Hepatocyte (in vitro differentiated cells): Measurements from ENCODE around the gene GMPS. TPM values are rescaled to one million over a fixed set of nuclear protein-coding genes. Genes with fewer than 3 reads are reported as not detected.

Experiments
- DNase-seq: peaks from one replicate; pipeline ENCODE4 v3.0.0-alpha.2; 2016; ENCODE audit warnings: low spot score
- H2AFZ ChIP-seq: fragments of 200-600 bp; sonication (generic); 2 replicates; pipeline ENCODE4 v1.6.0; 2016; ENCODE audit warnings: antibody characterized with exemption, mild to moderate bottlenecking
- H3K27ac ChIP-seq: fragments of 200-600 bp; sonication (generic); 2 replicates; pipeline ENCODE4 v1.5.1; 2016; ENCODE audit warnings: mild to moderate bottlenecking
- H3K27me3 ChIP-seq: fragments of 200-600 bp; sonication (generic); 2 replicates; pipeline ENCODE4 v1.6.1; 2016
- H3K36me3 ChIP-seq: fragments of 200-600 bp; sonication (generic); replicated peaks from 2 replicates; pipeline ENCODE4 v1.5.1; 2016; ENCODE audit warnings: low read depth; ENCODE audit not compliant: insufficient read depth
- H3K4me1 ChIP-seq: fragments of 200-600 bp; sonication (generic); 2 replicates; pipeline ENCODE4 v1.5.1; 2016; ENCODE audit warnings: mild to moderate bottlenecking, moderate library complexity; ENCODE audit not compliant: insufficient read depth
- H3K4me2 ChIP-seq: fragments of 200-600 bp; sonication (generic); 2 replicates; pipeline ENCODE4 v1.6.0; 2016
- H3K4me3 ChIP-seq: fragments of 200-600 bp; sonication (generic); 2 replicates; pipeline ENCODE4 v1.5.1; 2016; ENCODE audit warnings: mild to moderate bottlenecking
- H3K79me2 ChIP-seq: fragments of 200-600 bp; sonication (generic); 2 replicates; pipeline ENCODE4 v1.6.0; 2017; ENCODE audit warnings: mild to moderate bottlenecking
- H3K9me2 ChIP-seq: fragments of 200-600 bp; sonication (generic); replicated peaks from 2 replicates; pipeline ENCODE4 v1.6.0; 2017; ENCODE audit warnings: mild to moderate bottlenecking; ENCODE audit not compliant: insufficient read depth
- H3K9me3 ChIP-seq: fragments of 200-600 bp; sonication (generic); 2 replicates; pipeline ENCODE4 v1.5.1; 2016; ENCODE audit warnings: low read depth, mild to moderate bottlenecking
- H4K20me1 ChIP-seq: fragments of 200-600 bp; sonication (generic); 2 replicates; pipeline ENCODE4 v1.6.0; 2016; ENCODE audit warnings: mild to moderate bottlenecking; ENCODE audit not compliant: insufficient read depth, poor library complexity, severe bottlenecking
- CTCF ChIP-seq: fragments of 200-600 bp; sonication (generic); IDR thresholded peaks from 2 replicates; pipeline ENCODE4 v1.5.1; 2016; ENCODE audit warnings: antibody characterized with exemption, mild to moderate bottlenecking; ENCODE audit not compliant: poor library complexity
- EZH2 ChIP-seq: fragments of 200-600 bp; sonication (generic); IDR thresholded peaks from 2 replicates; pipeline ENCODE4 v1.6.1; 2016; ENCODE audit warnings: antibody characterized with exemption, mild to moderate bottlenecking, borderline replicate concordance
- EZH2phosphoT487 ChIP-seq: fragments of 200-600 bp; sonication (generic); IDR thresholded peaks from one replicate; pipeline ENCODE4 v1.6.1; 2018; ENCODE audit warnings: antibody characterized with exemption, mild to moderate bottlenecking, low read depth, moderate library complexity; ENCODE audit not compliant: unreplicated experiment, severe bottlenecking
- WGBS: methylation state at CpG from one replicate; pipeline ENCODE4 v1.1.6; 2016; ENCODE audit warnings: low lambda C conversion rate; ENCODE audit errors: missing lambda C conversion rate; 5-methylcytosine and 5-hydroxymethylcytosine counted together
- polyA plus RNA-seq: library from polyadenylated mRNA; unstranded; fragments of >200 nt; fragmentation: Nextera tagmentation; extraction: Ambion mirVana; gene quantifications from 2 replicates; pipeline ENCODE4 v1.2.1, GENCODE V29; 2016
- total RNA-seq: library from RNA; depleted of rRNA; stranded (reverse); fragments of >200 nt; gene quantifications from 2 replicates; pipeline ENCODE4 v1.2.3, GENCODE V29; 2014

GMPS gene
- total and polyA plus RNA-seq, 2 experiments from 2014 or later, result 41.5 to 51.5 TPM

- no peaks in the 10 kb centered on the region for H3K9me3 ChIP-seq
- peak overlapping the region; percentile 74 for H2AFZ ChIP-seq
- H3K79me2 ChIP-seq, result peaks cover 40% of the 10 kb centered on the region
- no peaks in the 10 kb centered on the region for H3K36me3 ChIP-seq
- peaks cover 22% of the 10 kb centered on the region for H3K4me1 ChIP-seq
- TF ChIP-seq CTCF (no peak), EZH2phosphoT487 (no peak), EZH2 (no peak)
- H4K20me1 ChIP-seq, result peaks cover 12% of the 10 kb centered on the region
- H3K27me3 ChIP-seq, result no peaks in the 10 kb centered on the region
- DNase-seq, result no peak
- 57% methylated on average over 3 of the region's 3 CpGs for WGBS
- peak overlapping the region; percentile 18 for H3K4me3 ChIP-seq
- peak overlapping the region; percentile 80 for H3K4me2 ChIP-seq
- no peaks in the 10 kb centered on the region for H3K9me2 ChIP-seq
- H3K27ac ChIP-seq, result peak overlapping the region; percentile 83
These were observed 759 bp upstream of the GMPS start for GRCh38 chr3:155869691-155870090.

- H3K4me3 ChIP-seq, result peak overlapping the region; percentile 100
- DNase-seq, result peak; percentile 62
- TF ChIP-seq EZH2phosphoT487 (no peak), CTCF (no peak), EZH2 (no peak)
- H3K27me3 ChIP-seq, result no peaks in the 10 kb centered on the region
- peak overlapping the region; percentile 81 for H3K4me2 ChIP-seq
- H3K4me1 ChIP-seq, result peaks cover 22% of the 10 kb centered on the region
- no peaks in the 10 kb centered on the region for H3K36me3 ChIP-seq
- H3K9me2 ChIP-seq, result no peaks in the 10 kb centered on the region
- peak overlapping the region; percentile 92 for H2AFZ ChIP-seq
- H4K20me1 ChIP-seq, result peaks cover 25% of the 10 kb centered on the region
- H3K9me3 ChIP-seq, result no peaks in the 10 kb centered on the region
- peaks cover 55% of the 10 kb centered on the region for H3K79me2 ChIP-seq
- 3% methylated on average over 23 of the region's 85 CpGs for WGBS
- peak overlapping the region; percentile 98 for H3K27ac ChIP-seq
These were observed 695 bp downstream of the GMPS start for GRCh38 chr3:155870945-155871745.

- peak overlapping the region; percentile 98 for H3K27ac ChIP-seq
- no peaks in the 10 kb centered on the region for H3K27me3 ChIP-seq
- H3K4me1 ChIP-seq, result peaks cover 22% of the 10 kb centered on the region
- DNase-seq, result no peak
- peak overlapping the region; percentile 81 for H3K4me2 ChIP-seq
- no peaks in the 10 kb centered on the region for H3K9me2 ChIP-seq
- H3K79me2 ChIP-seq, result peaks cover 61% of the 10 kb centered on the region
- TF ChIP-seq EZH2 (no peak), CTCF (no peak), EZH2phosphoT487 (no peak)
- H3K36me3 ChIP-seq, result no peaks in the 10 kb centered on the region
- H3K4me3 ChIP-seq, result peak overlapping the region; percentile 100
- H4K20me1 ChIP-seq, result peaks cover 28% of the 10 kb centered on the region
- H2AFZ ChIP-seq, result peak overlapping the region; percentile 92
- WGBS, result 2% methylated on average over 19 of the region's 19 CpGs
- H3K9me3 ChIP-seq, result no peaks in the 10 kb centered on the region
These were observed 1.3 kb downstream of the GMPS start for GRCh38 chr3:155871746-155872158.
